HUES48 (cell line): ENCODE data around the gene MPV17.

ENCODE experiments used
- H3K27ac ChIP-seq: one replicate; pipeline ENCODE4 v1.7.0; 2013; ENCODE audit warnings: low read depth, low read length, inconsistent platforms
- H3K27me3 ChIP-seq: 2 replicates; pipeline ENCODE4 v1.6.1; 2013; ENCODE audit warnings: mild to moderate bottlenecking, low read length; ENCODE audit not compliant: control insufficient read depth, insufficient read depth
- H3K36me3 ChIP-seq: 2 replicates; pipeline ENCODE4 v1.6.1; 2013; ENCODE audit warnings: low read length; ENCODE audit not compliant: control insufficient read depth, insufficient read depth
- H3K4me1 ChIP-seq: 2 replicates; pipeline ENCODE4 v1.6.1; 2013; ENCODE audit warnings: mild to moderate bottlenecking, low read length; ENCODE audit not compliant: control insufficient read depth, insufficient read depth
- H3K4me3 ChIP-seq: 2 replicates; pipeline ENCODE4 v1.5.1; 2013; ENCODE audit warnings: mild to moderate bottlenecking, low read depth, low read length
- H3K9ac ChIP-seq: 2 replicates; pipeline ENCODE4 v1.6.1; 2013; ENCODE audit warnings: mild to moderate bottlenecking, low read depth, low read length, moderate library complexity
- H3K9me3 ChIP-seq: 2 replicates; pipeline ENCODE4 v1.6.1; 2013; ENCODE audit warnings: low read length; ENCODE audit not compliant: control insufficient read depth, insufficient read depth

MPV17 gene

GRCh38 chr2:27294928-27295327, 28.0 kb downstream of the MPV17 start:
- no peak overlapping the region for H3K9ac ChIP-seq
- no peaks in the 10 kb centered on the region for H3K27me3 ChIP-seq
- H3K4me3 ChIP-seq = no peak overlapping the region
- no peak overlapping the region for H3K27ac ChIP-seq
- no peaks in the 10 kb centered on the region for H3K9me3 ChIP-seq
- H3K4me1 ChIP-seq = peaks cover 6% of the 10 kb centered on the region; the same call in 1 of the 2 replicates
- no peaks in the 10 kb centered on the region for H3K36me3 ChIP-seq

DNA sequence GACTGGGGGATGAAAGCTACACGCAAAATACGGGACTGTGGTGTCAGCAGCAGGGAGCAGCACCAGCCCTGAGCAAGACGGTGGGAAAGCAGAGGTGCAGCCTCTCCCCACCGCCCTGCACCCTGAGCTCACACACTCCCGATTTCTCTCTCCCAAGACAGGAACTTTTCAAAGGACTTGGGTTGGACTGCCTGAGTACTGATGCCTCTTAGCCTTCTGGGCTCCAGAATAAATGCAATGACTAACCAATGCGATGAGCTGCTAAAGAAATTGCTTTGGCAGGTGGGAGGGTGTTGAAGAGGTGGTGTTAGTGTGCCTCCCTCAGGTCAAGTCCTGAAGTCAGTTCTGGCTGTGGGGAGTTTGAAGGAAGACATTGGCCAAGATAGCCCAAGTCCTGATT, 31.0 kb downstream of the MPV17 start:
- H3K27me3 ChIP-seq = no peaks in the 10 kb centered on the region
- H3K4me3 ChIP-seq = no peak overlapping the region
- H3K4me1 ChIP-seq = peaks cover 9% of the 10 kb centered on the region
- H3K9ac ChIP-seq = no peak overlapping the region
- H3K27ac ChIP-seq = no peak overlapping the region
- H3K36me3 ChIP-seq = no peaks in the 10 kb centered on the region
- no peaks in the 10 kb centered on the region for H3K9me3 ChIP-seq

- Histone ChIP-seq H3K27me3 (no peaks in the 10 kb centered on the region), H3K27ac (no peak overlapping the region), H3K36me3 (no peaks in the 10 kb centered on the region), H3K4me3 (no peak overlapping the region), H3K4me1 (peaks cover 14% of the 10 kb centered on the region), H3K9me3 (no peaks in the 10 kb centered on the region), H3K9ac (no peak overlapping the region)
These were observed 32.3 kb downstream of the MPV17 start for GRCh38 chr2:27290549-27290948.

GRCh38 chr2:27288610-27289009, 34.3 kb downstream of the MPV17 start:
- Histone ChIP-seq H3K4me3 (no peak overlapping the region), H3K27ac (no peak overlapping the region), H3K9me3 (no peaks in the 10 kb centered on the region), H3K36me3 (no peaks in the 10 kb centered on the region), H3K4me1 (peaks cover 14% of the 10 kb centered on the region), H3K9ac (no peak overlapping the region), H3K27me3 (no peaks in the 10 kb centered on the region)

GRCh38 chr2:27285481-27285880, 37.4 kb downstream of the MPV17 start:
- Histone ChIP-seq H3K4me3 (no peak overlapping the region), H3K27ac (no peak overlapping the region), H3K4me1 (peaks cover 31% of the 10 kb centered on the region), H3K9me3 (no peaks in the 10 kb centered on the region), H3K36me3 (no peaks in the 10 kb centered on the region), H3K27me3 (peaks cover 9% of the 10 kb centered on the region; the same call in 1 of the 2 replicates), H3K9ac (no peak overlapping the region)

- no peaks in the 10 kb centered on the region for H3K9me3 ChIP-seq
- H3K27me3 ChIP-seq = peaks cover 9% of the 10 kb centered on the region; the same call in 1 of the 2 replicates
- no peak overlapping the region for H3K27ac ChIP-seq
- no peak overlapping the region for H3K4me3 ChIP-seq
- H3K4me1 ChIP-seq = peaks cover 32% of the 10 kb centered on the region
- H3K9ac ChIP-seq = no peak overlapping the region
- no peaks in the 10 kb centered on the region for H3K36me3 ChIP-seq
These were observed 37.9 kb downstream of the MPV17 start for GRCh38 chr2:27284996-27285395.

DNA sequence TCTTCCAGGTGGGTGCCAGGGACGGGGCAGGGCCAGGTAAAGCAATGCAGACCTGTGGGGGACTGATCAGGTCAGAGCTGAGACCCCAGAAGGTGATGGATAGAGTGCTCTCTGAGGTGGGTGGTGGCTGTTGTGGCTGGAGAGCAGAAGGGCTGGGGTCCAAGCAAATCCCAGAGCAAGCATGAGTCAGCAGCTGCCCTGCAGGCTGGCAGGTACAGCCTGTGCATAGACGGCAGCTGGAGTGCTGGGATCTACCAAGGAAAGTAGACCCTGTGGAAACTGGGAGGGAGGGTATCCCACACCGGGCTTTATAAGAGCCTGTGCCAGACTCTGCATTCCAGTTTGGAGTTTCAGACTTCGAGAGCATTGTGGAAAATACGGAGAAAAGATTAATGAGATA, 40.0 kb downstream of the MPV17 start:
- peak overlapping the region; percentile 49 for H3K4me3 ChIP-seq
- H3K9ac ChIP-seq = peak overlapping the region; percentile 22; the same call in 1 of the 2 replicates
- H3K27ac ChIP-seq = peak overlapping the region; percentile 48
- H3K27me3 ChIP-seq = peaks cover 9% of the 10 kb centered on the region; the same call in 1 of the 2 replicates
- no peaks in the 10 kb centered on the region for H3K36me3 ChIP-seq
- no peaks in the 10 kb centered on the region for H3K9me3 ChIP-seq
- peaks cover 33% of the 10 kb centered on the region for H3K4me1 ChIP-seq

DNA sequence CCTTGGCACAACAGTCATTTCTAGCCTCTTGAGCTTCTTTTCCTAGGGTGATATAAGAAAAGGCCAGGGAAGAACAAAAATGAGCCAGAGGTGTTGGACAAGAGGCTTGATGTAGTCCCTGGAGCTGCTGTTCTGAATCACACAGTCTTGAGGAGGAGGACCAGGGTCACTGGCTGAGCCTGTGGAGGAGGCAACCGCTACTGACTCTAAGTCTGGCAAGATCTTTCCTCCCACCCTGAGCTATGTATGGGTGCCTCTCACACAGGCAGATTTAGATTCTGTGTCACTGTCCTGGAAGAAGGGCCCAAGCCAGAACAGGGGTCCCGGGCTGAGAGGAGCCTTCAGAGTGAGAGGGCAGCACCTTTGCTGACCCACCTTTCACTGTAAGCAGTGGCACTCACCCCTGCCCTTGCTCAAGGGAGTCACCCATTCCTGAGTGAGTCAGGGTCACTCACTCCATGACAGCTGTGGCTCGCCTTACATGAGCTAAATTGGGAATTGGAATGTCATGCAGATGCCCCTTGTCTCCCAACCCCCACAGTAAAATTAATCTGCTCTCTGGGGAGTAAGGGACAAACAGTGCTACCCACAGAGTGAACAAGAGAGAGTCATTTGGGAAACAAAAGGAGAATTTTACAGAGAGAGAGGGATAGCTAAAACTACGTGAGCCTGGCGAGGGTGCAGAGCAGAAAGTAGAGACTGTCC, 40.9 kb downstream of the MPV17 start, which contains the start of gene TRIM54:
TSS of gene TRIM54 (plus strand) at position 575 of the 705 bp plus-strand sequence. CDS start 303 bp downstream, outside the sequence.
- peaks cover 32% of the 10 kb centered on the region for H3K4me1 ChIP-seq
- no peaks in the 10 kb centered on the region for H3K36me3 ChIP-seq
- no peaks in the 10 kb centered on the region for H3K9me3 ChIP-seq
- H3K27me3 ChIP-seq = peaks cover 9% of the 10 kb centered on the region; the same call in 1 of the 2 replicates
- peak within 1 kb of the TSS; percentile 22; the same call in 1 of the 2 replicates for H3K9ac ChIP-seq
- H3K27ac ChIP-seq = peak within 1 kb of the TSS; percentile 48
- H3K4me3 ChIP-seq = peak within 1 kb of the TSS; percentile 49

GRCh38 chr2:27281442-27281841, 41.5 kb downstream of the MPV17 start:
- no peak overlapping the region for H3K9ac ChIP-seq
- H3K4me3 ChIP-seq = no peak overlapping the region
- H3K27ac ChIP-seq = peak overlapping the region; percentile 16
- H3K36me3 ChIP-seq = no peaks in the 10 kb centered on the region
- H3K27me3 ChIP-seq = peaks cover 9% of the 10 kb centered on the region; the same call in 1 of the 2 replicates
- H3K9me3 ChIP-seq = no peaks in the 10 kb centered on the region
- H3K4me1 ChIP-seq = peaks cover 27% of the 10 kb centered on the region

- peaks cover 9% of the 10 kb centered on the region; the same call in 1 of the 2 replicates for H3K27me3 ChIP-seq
- H3K9ac ChIP-seq = no peak overlapping the region
- H3K4me1 ChIP-seq = peaks cover 26% of the 10 kb centered on the region
- no peak overlapping the region for H3K4me3 ChIP-seq
- H3K36me3 ChIP-seq = no peaks in the 10 kb centered on the region
- no peaks in the 10 kb centered on the region for H3K9me3 ChIP-seq
- H3K27ac ChIP-seq = no peak overlapping the region
These were observed 42.1 kb downstream of the MPV17 start for GRCh38 chr2:27280826-27281225.

DNA sequence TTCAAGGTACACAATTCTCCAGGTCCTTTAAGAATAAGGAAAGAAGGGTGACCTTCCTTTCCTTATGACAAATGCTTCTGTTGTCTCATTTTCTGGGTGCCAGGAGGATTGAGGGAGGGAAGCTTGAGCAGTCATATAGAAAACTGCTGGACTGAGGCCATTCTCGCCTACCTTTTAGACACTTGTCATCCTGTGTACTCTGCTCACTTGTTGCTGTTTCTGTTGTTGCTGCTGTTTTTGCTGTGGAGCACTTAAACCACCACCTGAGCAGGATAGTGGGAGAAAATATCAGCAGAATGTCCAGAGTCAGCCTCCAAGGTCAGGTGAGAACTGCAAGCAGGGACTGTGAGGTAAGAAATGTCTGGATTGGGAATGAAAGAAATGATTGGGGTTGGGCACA, 44.9 kb downstream of the MPV17 start:
- Histone ChIP-seq H3K9me3 (no peaks in the 10 kb centered on the region), H3K27ac (no peak overlapping the region), H3K9ac (no peak overlapping the region), H3K4me1 (peaks cover 20% of the 10 kb centered on the region), H3K36me3 (no peaks in the 10 kb centered on the region), H3K4me3 (no peak overlapping the region), H3K27me3 (peaks cover 9% of the 10 kb centered on the region; the same call in 1 of the 2 replicates)
